GM21515 (cell line): Measurements from ENCODE around the gene FCGBP.
"Not testable (repeated sequence)": the region's sequence is repeated elsewhere in the genome, so short reads cannot be mapped to it uniquely, and the experiment has no call there.

Experiments
- ATAC-seq: cut with Tn5 transposase; IDR thresholded peaks from one replicate; pipeline ENCODE4 v1.9.1; 2021; ENCODE audit not compliant: unreplicated experiment

FCGBP gene

GRCh38 chr19:39892506-39892902, 41.9 kb downstream of the FCGBP start:
- not testable (repeated sequence) for ATAC-seq

- not testable (repeated sequence) for ATAC-seq
Observed at GRCh38 chr19:39891660-39892505, 42.6 kb downstream of the FCGBP start.

GRCh38 chr19:39890755-39891551, 43.5 kb downstream of the FCGBP start:
- no peak for ATAC-seq

- ATAC-seq: not testable (repeated sequence)
Observed at GRCh38 chr19:39889872-39890754, 44.3 kb downstream of the FCGBP start.

- not testable (repeated sequence) for ATAC-seq
Observed at GRCh38 chr19:39887456-39887951, 46.9 kb downstream of the FCGBP start.

GRCh38 chr19:39885821-39886554, 48.4 kb downstream of the FCGBP start:
- not testable (repeated sequence) for ATAC-seq

GRCh38 chr19:39884721-39885120, 49.7 kb downstream of the FCGBP start:
- not testable (repeated sequence) for ATAC-seq
